GM23338 (cell line): ENCODE data around the gene CPXM2.

Experiments
- CREB1 ChIP-seq: fragments of 250-450 bp; sonication (Bioruptor Pico); IDR thresholded peaks from 2 replicates; pipeline ENCODE4 v1.5.0; 2020; ENCODE audit warnings: low read depth, mild to moderate bottlenecking, moderate library complexity
- EZH2 ChIP-seq: fragments of 200-600 bp; sonication (generic); IDR thresholded peaks from one replicate; pipeline ENCODE4 v1.8.0; 2017; ENCODE audit warnings: antibody characterized with exemption, mild to moderate bottlenecking, low read depth; ENCODE audit not compliant: unreplicated experiment
- EZH2phosphoT487 ChIP-seq: fragments of 200-600 bp; sonication (generic); IDR thresholded peaks from one replicate; pipeline ENCODE4 v1.8.1; 2018; ENCODE audit warnings: antibody characterized with exemption; ENCODE audit not compliant: unreplicated experiment
- JUNB ChIP-seq: IDR thresholded peaks from one replicate; pipeline ENCODE4 v1.6.1; 2016; ENCODE audit warnings: antibody characterized with exemption; ENCODE audit not compliant: unreplicated experiment
- POLR2AphosphoS5 ChIP-seq: IDR thresholded peaks from 2 replicates; pipeline ENCODE4 v1.6.1; 2016; ENCODE audit warnings: antibody characterized with exemption, low read depth
- ZNF331 ChIP-seq: fragments of 250-450 bp; sonication (Bioruptor Pico); IDR thresholded peaks from 2 replicates; pipeline ENCODE4 v1.5.0; 2020; ENCODE audit warnings: low read depth, mild to moderate bottlenecking, moderate library complexity
- TF ChIP-seq, protein P1 (sequence below), 2 experiments: fragments of 200-600 bp in 1 of 2; sonication (generic) in 1 of 2; conservative IDR thresholded peaks; 2 replicates each; pipeline versions ENCODE4 v1.5.1 to v1.6.1; 2016 to 2017; ENCODE audit warnings: antibody characterized with exemption in 2 of 2, low read depth in 2 of 2, mild to moderate bottlenecking in 2 of 2, moderate library complexity in 1 of 2

DNA sequence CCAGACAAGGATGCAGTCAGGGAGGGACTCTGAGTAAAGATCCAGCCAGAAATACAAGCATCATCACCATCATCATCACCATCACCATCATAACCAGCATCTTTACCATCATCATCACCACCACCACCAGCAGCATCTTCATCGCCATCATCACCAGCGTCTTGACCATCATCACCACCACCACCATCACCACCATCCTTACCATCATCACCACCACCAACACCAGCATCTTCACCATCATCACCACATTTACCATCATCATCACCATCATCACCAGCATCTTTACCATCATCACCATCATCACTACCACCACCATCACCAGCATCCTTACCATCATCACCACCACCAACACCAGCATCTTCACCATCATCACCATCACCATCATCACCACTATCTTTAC lies 44.1 kb upstream of the CPXM2 start:
- no peak for TF ChIP-seq JUNB
- TF ChIP-seq, protein P1, sequence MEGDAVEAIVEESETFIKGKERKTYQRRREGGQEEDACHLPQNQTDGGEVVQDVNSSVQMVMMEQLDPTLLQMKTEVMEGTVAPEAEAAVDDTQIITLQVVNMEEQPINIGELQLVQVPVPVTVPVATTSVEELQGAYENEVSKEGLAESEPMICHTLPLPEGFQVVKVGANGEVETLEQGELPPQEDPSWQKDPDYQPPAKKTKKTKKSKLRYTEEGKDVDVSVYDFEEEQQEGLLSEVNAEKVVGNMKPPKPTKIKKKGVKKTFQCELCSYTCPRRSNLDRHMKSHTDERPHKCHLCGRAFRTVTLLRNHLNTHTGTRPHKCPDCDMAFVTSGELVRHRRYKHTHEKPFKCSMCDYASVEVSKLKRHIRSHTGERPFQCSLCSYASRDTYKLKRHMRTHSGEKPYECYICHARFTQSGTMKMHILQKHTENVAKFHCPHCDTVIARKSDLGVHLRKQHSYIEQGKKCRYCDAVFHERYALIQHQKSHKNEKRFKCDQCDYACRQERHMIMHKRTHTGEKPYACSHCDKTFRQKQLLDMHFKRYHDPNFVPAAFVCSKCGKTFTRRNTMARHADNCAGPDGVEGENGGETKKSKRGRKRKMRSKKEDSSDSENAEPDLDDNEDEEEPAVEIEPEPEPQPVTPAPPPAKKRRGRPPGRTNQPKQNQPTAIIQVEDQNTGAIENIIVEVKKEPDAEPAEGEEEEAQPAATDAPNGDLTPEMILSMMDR (conservative IDR thresholded peaks at IDR 0.05; ENCODE audit: low read depth in 2 of 2), result no peak
- TF ChIP-seq EZH2phosphoT487, result no peak
- TF ChIP-seq CREB1 (CRISPR knock-in tag), result no peak
- no peak for TF ChIP-seq POLR2AphosphoS5
- TF ChIP-seq ZNF331 (CRISPR knock-in tag), result no peak
- no peak for TF ChIP-seq EZH2
